ENCODE data around the gene FUT8.

Gene FUT8

GRCh38 chr14:65415613-65416012, 3.1 kb downstream of the FUT8 start:
- Histone ChIP-seq H3K4me3 (no peak overlapping the region), H3K27ac (no peak overlapping the region)
- no peak for TF ChIP-seq CTCF (IDR thresholded peaks at IDR 0.05)
- no peak for DNase-seq (ENCODE audit: low spot score)

GRCh38 chr14:65419593-65420252, 7.2 kb downstream of the FUT8 start:
- TF ChIP-seq CTCF (IDR thresholded peaks at IDR 0.05): no peak
- H3K4me3 ChIP-seq: no peak overlapping the region
- no peak for DNase-seq (ENCODE audit: low spot score)
- no peak overlapping the region for H3K27ac ChIP-seq

GRCh38 chr14:65421201-65421981, 8.9 kb downstream of the FUT8 start:
- TF ChIP-seq CTCF (IDR thresholded peaks at IDR 0.05): no peak
- Histone ChIP-seq H3K4me3 (no peak overlapping the region), H3K27ac (no peak overlapping the region)
- DNase-seq (ENCODE audit: low spot score): no peak

- Histone ChIP-seq H3K4me3 (no peak overlapping the region), H3K27ac (no peak overlapping the region)
- DNase-seq (ENCODE audit: low spot score): no peak
- TF ChIP-seq CTCF (IDR thresholded peaks at IDR 0.05): no peak
Measured at GRCh38 chr14:65422088-65422834, 9.7 kb downstream of the FUT8 start.

- TF ChIP-seq CTCF (IDR thresholded peaks at IDR 0.05): no peak
- H3K27ac ChIP-seq: no peak overlapping the region
- DNase-seq (ENCODE audit: low spot score): no peak
- H3K4me3 ChIP-seq: no peak overlapping the region
Measured at GRCh38 chr14:65423982-65424381, 11.5 kb downstream of the FUT8 start.

GRCh38 chr14:65424531-65424930, 12.0 kb downstream of the FUT8 start:
- TF ChIP-seq CTCF (IDR thresholded peaks at IDR 0.05): no peak
- DNase-seq (ENCODE audit: low spot score): no peak
- H3K27ac ChIP-seq: no peak overlapping the region
- no peak overlapping the region for H3K4me3 ChIP-seq
